Keratinocyte (primary cell): ENCODE measurements around the gene WNK4. TPM values are rescaled to one million over a fixed set of nuclear protein-coding genes. Genes with fewer than 3 reads are reported as not detected.

Experiments
- DNase-seq: peaks from one replicate; pipeline ENCODE4 v3.0.0-alpha.2; 2011; ENCODE audit warnings: low read depth, missing footprints, low spot score
- FAIRE-seq: peaks from 2 replicates; lab custom pipeline; 2011; peaks lifted over from hg19 to GRCh38; lab: Jason Lieb, UNC
- H2AFZ ChIP-seq: 2 replicates; pipeline ENCODE4 v1.6.0; 2012; ENCODE audit warnings: low read length, control low read depth, inconsistent platforms; ENCODE audit not compliant: control insufficient read depth
- H3K27ac ChIP-seq: 2 replicates; pipeline ENCODE4 v1.5.1; 2011; ENCODE audit warnings: low read length; ENCODE audit not compliant: control insufficient read depth, insufficient read depth
- H3K27me3 ChIP-seq: 3 replicates; pipeline ENCODE4 v1.6.0; 2011; ENCODE audit warnings: low read length; ENCODE audit not compliant: control insufficient read depth, insufficient read depth; ENCODE audit errors: extremely low read depth
- H3K36me3 ChIP-seq, 2 experiments: 2 replicates in 1 of 2; 3 replicates in 1 of 2; pipeline ENCODE4 v1.5.1; 2011; ENCODE audit warnings: low read length in 2 of 2, mild to moderate bottlenecking in 1 of 2; ENCODE audit not compliant: control insufficient read depth in 2 of 2, insufficient read depth in 2 of 2; ENCODE audit errors: extremely low read depth in 1 of 2
- H3K4me1 ChIP-seq: 3 replicates; pipeline ENCODE4 v1.5.1; 2011; ENCODE audit warnings: low read length; ENCODE audit not compliant: control insufficient read depth, insufficient read depth; ENCODE audit errors: extremely low read depth
- H3K4me2 ChIP-seq: 3 replicates; pipeline ENCODE4 v1.6.0; 2011; ENCODE audit warnings: low read depth, low read length; ENCODE audit not compliant: control insufficient read depth, insufficient read depth; ENCODE audit errors: extremely low read depth
- H3K4me3 ChIP-seq, 3 experiments: fragments of 200-600 bp in 1 of 3; sonication (generic) in 1 of 3; 2 replicates in 2 of 3; 3 replicates in 1 of 3; pipeline ENCODE4 v1.5.1; 2011 to 2016; ENCODE audit warnings: low read length in 3 of 3, mild to moderate bottlenecking in 3 of 3, control low read depth in 2 of 3, inconsistent platforms in 1 of 3, low read depth in 1 of 3, mixed read lengths in 1 of 3, mixed run types in 1 of 3, moderate library complexity in 1 of 3; ENCODE audit not compliant: control insufficient read depth in 2 of 3, insufficient read depth in 2 of 3; ENCODE audit errors: extremely low read depth in 1 of 3
- H3K79me2 ChIP-seq: 2 replicates; pipeline ENCODE4 v1.6.0; 2012; ENCODE audit warnings: low read length; ENCODE audit not compliant: control insufficient read depth, insufficient read depth
- H3K9ac ChIP-seq: 3 replicates; pipeline ENCODE4 v1.6.0; 2011; ENCODE audit warnings: low read length; ENCODE audit not compliant: control insufficient read depth, insufficient read depth; ENCODE audit errors: extremely low read depth
- H3K9me1 ChIP-seq: 3 replicates; pipeline ENCODE4 v1.6.0; 2011; ENCODE audit warnings: low read length; ENCODE audit not compliant: control insufficient read depth, insufficient read depth; ENCODE audit errors: extremely low read depth
- H3K9me3 ChIP-seq: 2 replicates; pipeline ENCODE4 v1.5.1; 2012; ENCODE audit warnings: low read depth, low read length; ENCODE audit not compliant: control insufficient read depth
- H4K20me1 ChIP-seq: 3 replicates; pipeline ENCODE4 v1.6.0; 2011; ENCODE audit warnings: low read length; ENCODE audit not compliant: control insufficient read depth, insufficient read depth; ENCODE audit errors: extremely low read depth
- CTCF ChIP-seq, 3 experiments: IDR thresholded peaks in 1 of 3; conservative IDR thresholded peaks in 1 of 3; optimal IDR thresholded peaks in 1 of 3; 2 replicates in 2 of 3; 3 replicates in 1 of 3; pipeline versions ENCODE3 to v1.5.1; 2011; ENCODE audit warnings: low read length in 3 of 3, mild to moderate bottlenecking in 3 of 3, moderate library complexity in 2 of 3, control low read depth in 1 of 3, inconsistent platforms in 1 of 3; ENCODE audit not compliant: insufficient read depth in 2 of 3; ENCODE audit errors: extremely low read depth in 1 of 3
- EZH2 ChIP-seq: IDR thresholded peaks from one replicate; pipeline ENCODE4 v1.6.1; 2012; ENCODE audit warnings: inconsistent platforms, mild to moderate bottlenecking, low read length, moderate library complexity
- dilution Hi-C: fragments of 300-500 bp; cut with MboI; formaldehyde crosslinking; loops from one replicate; pipeline ENCODE4 v1.7.0; 2020; ENCODE audit warnings: low sequenced_read_pairs; ENCODE audit not compliant: extremely low pct_ligation_motif_present
- polyA plus RNA-seq, 5 experiments: library from polyadenylated mRNA; depleted of rRNA in 3 of 5; stranded (reverse) in 3 of 5; stranded (forward) in 1 of 5; unstranded in 1 of 5; fragments of >200 nt; gene quantifications; 1 replicate in 1 of 5; 2 replicates in 3 of 5; 3 replicates in 1 of 5; pipeline versions ENCODE4 v1.2.1 to v1.2.3, GENCODE V29; 2011 to 2012; ENCODE audit warnings: missing spikeins in 2 of 5, low read depth in 1 of 5, low replicate concordance in 1 of 5

WNK4 gene
- polyA plus RNA-seq, 1 donor (not counting 4 experiments of a cell fraction or from before 2014, with no cell fraction given) = 0.04 TPM

- Histone ChIP-seq H3K36me3 (peaks cover 0 to 5% of the 10 kb centered on the region in 2 experiments), H3K9ac (no peak overlapping the region), H3K4me1 (peaks cover 14% of the 10 kb centered on the region), H2AFZ (no peak overlapping the region), H4K20me1 (no peaks in the 10 kb centered on the region), H3K4me2 (no peak overlapping the region), H3K27me3 (no peaks in the 10 kb centered on the region), H3K4me3 (no peak overlapping the region), H3K27ac (no peak overlapping the region), H3K9me3 (no peaks in the 10 kb centered on the region), H3K79me2 (peaks cover 4% of the 10 kb centered on the region), H3K9me1 (no peaks in the 10 kb centered on the region)
- dilution Hi-C loops = no loop called here
- TF ChIP-seq EZH2 (no peak), CTCF (optimal IDR thresholded peaks at IDR 0.05 in 1 of 3, IDR thresholded peaks at IDR 0.05 in 1 of 3, conservative IDR thresholded peaks at IDR 0.05 in 1 of 3; ENCODE audit: extremely low read depth in 1 of 3, insufficient read depth in 2 of 3, low read length in 3 of 3) (no peak)
- FAIRE-seq (no peak), DNase-seq (no peak)
Observed at GRCh38 chr17:42795061-42795460, 14.7 kb downstream of the WNK4 start.

GRCh38 chr17:42795465-42795864 is 15.1 kb downstream of the WNK4 start:
- Histone ChIP-seq H3K4me3 (no peak overlapping the region), H3K4me2 (no peak overlapping the region), H4K20me1 (no peaks in the 10 kb centered on the region), H3K9me3 (no peaks in the 10 kb centered on the region), H3K27me3 (no peaks in the 10 kb centered on the region), H3K36me3 (peaks cover 0 to 5% of the 10 kb centered on the region in 2 experiments), H3K9me1 (no peaks in the 10 kb centered on the region), H3K79me2 (peaks cover 4% of the 10 kb centered on the region), H3K27ac (no peak overlapping the region), H2AFZ (no peak overlapping the region), H3K4me1 (peaks cover 14% of the 10 kb centered on the region), H3K9ac (no peak overlapping the region)
- dilution Hi-C loops = no loop called here
- TF ChIP-seq CTCF (optimal IDR thresholded peaks at IDR 0.05 in 1 of 3, IDR thresholded peaks at IDR 0.05 in 1 of 3, conservative IDR thresholded peaks at IDR 0.05 in 1 of 3; ENCODE audit: extremely low read depth in 1 of 3, insufficient read depth in 2 of 3, low read length in 3 of 3) (no peak), EZH2 (no peak)
- no peak for DNase-seq
- no peak for FAIRE-seq
